H1 (cell line): ENCODE measurements around the gene FRZB. TPM values are rescaled to one million over a fixed set of nuclear protein-coding genes. Genes with fewer than 3 reads are reported as not detected.

Experiments used
- CTCF ChIA-PET: fragments of 300-600 bp; sonication (Branson Sonifier 250); formaldehyde crosslinking; loops from one replicate; lab custom pipeline; 2021; ENCODE audit not compliant: partially characterized antibody; lab: Charles Lee
- POLR2A ChIA-PET: fragments of 300-600 bp; sonication (Branson Sonifier 250); formaldehyde crosslinking; loops from one replicate; lab custom pipeline; 2021; ENCODE audit warnings: inconsistent platforms; ENCODE audit not compliant: partially characterized antibody; lab: Charles Lee
- DNase-seq, 2 experiments: peaks; one replicate each; pipeline versions ENCODE4 v3.0.0 to v3.0.0-alpha.2; 2010 to 2022; ENCODE audit warnings: low spot score in 2 of 2, low read depth in 1 of 2, mixed read lengths in 1 of 2
- FAIRE-seq: peaks from 2 replicates; lab custom pipeline; 2011; peaks lifted over from hg19 to GRCh38; lab: Jason Lieb, UNC
- H2AFZ ChIP-seq: 2 replicates; pipeline ENCODE4 v1.8.1; 2012; ENCODE audit warnings: low read length, inconsistent platforms
- H2AK5ac ChIP-seq: 2 replicates; pipeline ENCODE4 v1.6.1; 2013; ENCODE audit warnings: low read depth, low read length
- H2BK120ac ChIP-seq: replicated peaks from 2 replicates; pipeline ENCODE3; 2013; ENCODE audit warnings: low read depth, low read length, inconsistent platforms
- H2BK12ac ChIP-seq: 2 replicates; pipeline ENCODE4 v1.6.1; 2013; ENCODE audit warnings: low read depth, low read length
- H2BK15ac ChIP-seq: 2 replicates; pipeline ENCODE4 v1.6.1; 2013; ENCODE audit warnings: low read length
- H2BK20ac ChIP-seq: 2 replicates; pipeline ENCODE4 v1.6.1; 2013; ENCODE audit warnings: low read length
- H2BK5ac ChIP-seq: 2 replicates; pipeline ENCODE4 v1.6.1; 2013; ENCODE audit warnings: low read depth, low read length
- H3K14ac ChIP-seq: 2 replicates; pipeline ENCODE4 v1.6.1; 2013; ENCODE audit warnings: inconsistent platforms; ENCODE audit not compliant: insufficient read length
- H3K18ac ChIP-seq: 2 replicates; pipeline ENCODE4 v1.6.1; 2013; ENCODE audit warnings: low read length; ENCODE audit errors: extremely low read depth
- H3K23ac ChIP-seq: 2 replicates; pipeline ENCODE4 v1.6.1; 2013; ENCODE audit warnings: inconsistent platforms; ENCODE audit not compliant: insufficient read length
- H3K23me2 ChIP-seq: 2 replicates; pipeline ENCODE4 v1.6.1; 2013; ENCODE audit warnings: low read depth, low read length
- H3K27ac ChIP-seq: 2 replicates; pipeline ENCODE4 v1.6.1; 2011; ENCODE audit warnings: low read depth, low read length, inconsistent platforms
- H3K27me3 ChIP-seq, 4 experiments: replicated peaks in 1 of 4; 1 replicate in 1 of 4; 2 replicates in 3 of 4; pipeline versions ENCODE4 v1.6.1 to v1.8.1; 2011 to 2013; ENCODE audit warnings: low read length in 3 of 4, mild to moderate bottlenecking in 3 of 4, inconsistent platforms in 2 of 4, mixed read lengths in 2 of 4, moderate library complexity in 1 of 4; ENCODE audit not compliant: control insufficient read depth in 3 of 4, insufficient read depth in 3 of 4; ENCODE audit errors: extremely low read depth in 1 of 4
- H3K36me3 ChIP-seq, 4 experiments: 2 replicates each; pipeline versions ENCODE4 v1.6.1 to v1.8.1; 2011 to 2013; ENCODE audit warnings: mild to moderate bottlenecking in 4 of 4, low read length in 3 of 4, moderate library complexity in 2 of 4, control low read depth in 1 of 4, inconsistent platforms in 1 of 4; ENCODE audit not compliant: insufficient read depth in 4 of 4, control insufficient read depth in 2 of 4
- H3K4ac ChIP-seq: replicated peaks from 2 replicates; pipeline ENCODE3; 2013; ENCODE audit warnings: low read length, low read depth, mixed read lengths, inconsistent platforms; ENCODE audit not compliant: insufficient read length
- H3K4me1 ChIP-seq, 4 experiments: replicated peaks in 1 of 4; 1 replicate in 1 of 4; 2 replicates in 3 of 4; pipeline versions ENCODE4 v1.6.1 to v1.8.1; 2011 to 2013; ENCODE audit warnings: low read length in 3 of 4, inconsistent platforms in 2 of 4, mixed read lengths in 1 of 4; ENCODE audit not compliant: insufficient read depth in 4 of 4, control insufficient read depth in 3 of 4
- H3K4me2 ChIP-seq, 2 experiments: 2 replicates each; pipeline versions ENCODE4 v1.6.1 to v1.8.1; 2011 to 2013; ENCODE audit warnings: low read depth in 2 of 2, low read length in 2 of 2, control low read depth in 1 of 2, inconsistent platforms in 1 of 2, mild to moderate bottlenecking in 1 of 2; ENCODE audit not compliant: insufficient read depth in 1 of 2
- H3K4me3 ChIP-seq, 4 experiments: fragments of 200-600, 300-600 bp in 1 of 4; sonication (generic), shearing (Covaris generic), sonication (Bioruptor Twin) in 1 of 4; 2 replicates each; pipeline versions ENCODE4 v1.5.1 to v1.8.1; 2011 to 2016; ENCODE audit warnings: low read length in 4 of 4, low read depth in 3 of 4, control low read depth in 2 of 4, inconsistent platforms in 2 of 4, mild to moderate bottlenecking in 2 of 4, mixed read lengths in 1 of 4, moderate library complexity in 1 of 4; ENCODE audit not compliant: insufficient read depth in 2 of 4; ENCODE audit errors: extremely low read depth in 1 of 4
- H3K56ac ChIP-seq: replicated peaks from 2 replicates; pipeline ENCODE3; 2013; ENCODE audit warnings: low read depth, mild to moderate bottlenecking, mixed read lengths, low read length, inconsistent platforms; ENCODE audit not compliant: insufficient read length
- H3K79me1 ChIP-seq: 2 replicates; pipeline ENCODE4 v1.6.1; 2013; ENCODE audit warnings: low read depth, low read length, control low read depth
- H3K79me2 ChIP-seq, 2 experiments: 2 replicates each; pipeline versions ENCODE4 v1.6.1 to v1.8.1; 2012 to 2013; ENCODE audit warnings: low read length in 2 of 2, mild to moderate bottlenecking in 2 of 2, inconsistent platforms in 1 of 2; ENCODE audit not compliant: insufficient read depth in 2 of 2, control insufficient read depth in 1 of 2
- H3K9ac ChIP-seq, 4 experiments: replicated peaks in 1 of 4; 1 replicate in 1 of 4; 2 replicates in 3 of 4; pipeline versions ENCODE4 v1.6.1 to v1.8.1; 2011 to 2013; ENCODE audit warnings: low read depth in 3 of 4, low read length in 3 of 4, control low read depth in 2 of 4, mild to moderate bottlenecking in 2 of 4, moderate library complexity in 2 of 4, inconsistent platforms in 1 of 4; ENCODE audit errors: extremely low read depth in 1 of 4
- H3K9me3 ChIP-seq, 2 experiments: 2 replicates each; pipeline versions ENCODE4 v1.6.1 to v1.8.1; 2012 to 2013; ENCODE audit warnings: mild to moderate bottlenecking in 2 of 2, moderate library complexity in 2 of 2, control low read depth in 1 of 2, inconsistent platforms in 1 of 2, low read depth in 1 of 2, low read length in 1 of 2, mixed read lengths in 1 of 2; ENCODE audit not compliant: insufficient read depth in 2 of 2
- H4K20me1 ChIP-seq, 2 experiments: replicated peaks in 1 of 2; 2 replicates each; pipeline versions ENCODE3 to v1.8.1; 2011 to 2013; ENCODE audit warnings: inconsistent platforms in 2 of 2, low read length in 2 of 2, mild to moderate bottlenecking in 1 of 2; ENCODE audit not compliant: insufficient read depth in 2 of 2, control insufficient read depth in 1 of 2
- H4K5ac ChIP-seq: 2 replicates; pipeline ENCODE4 v1.6.1; 2013; ENCODE audit warnings: low read length, low read depth, mixed read lengths, inconsistent platforms; ENCODE audit not compliant: insufficient read length
- H4K8ac ChIP-seq: 2 replicates; pipeline ENCODE4 v1.8.0; 2013; ENCODE audit warnings: mild to moderate bottlenecking, moderate library complexity, low read length, inconsistent platforms; ENCODE audit not compliant: insufficient read depth; ENCODE audit errors: extremely low read depth
- H4K91ac ChIP-seq: replicated peaks from 2 replicates; pipeline ENCODE3; 2013; ENCODE audit warnings: low read length, mixed read lengths, inconsistent platforms; ENCODE audit not compliant: insufficient read length
- ATF3 ChIP-seq: IDR thresholded peaks from 2 replicates; pipeline ENCODE4 v1.6.1; 2011; ENCODE audit warnings: low read depth, mild to moderate bottlenecking, low read length; ENCODE audit not compliant: insufficient read depth
- FOSL1 ChIP-seq: IDR thresholded peaks from 2 replicates; pipeline ENCODE4 v1.6.1; 2011; ENCODE audit warnings: mild to moderate bottlenecking, low read depth, low read length, moderate library complexity; ENCODE audit not compliant: insufficient read depth
- KDM4A ChIP-seq: IDR thresholded peaks from one replicate; pipeline ENCODE4 v1.7.1; 2012; ENCODE audit warnings: low read depth, mild to moderate bottlenecking, moderate library complexity, low read length, inconsistent platforms; ENCODE audit not compliant: severe bottlenecking
- RAD21 ChIP-seq, 2 experiments: IDR thresholded peaks in 1 of 2; conservative IDR thresholded peaks in 1 of 2; 2 replicates each; pipeline ENCODE4 v1.6.1; 2011; ENCODE audit warnings: low read depth in 2 of 2, low read length in 2 of 2, improper control_type of control experiment in 1 of 2, inconsistent platforms in 1 of 2, mild to moderate bottlenecking in 1 of 2, moderate library complexity in 1 of 2
- WGBS, 2 experiments: shearing (Covaris generic) in 1 of 2; methylation state at CpG; one replicate each; pipeline versions ENCODE4 v1.1.6 to v1.1.7; 2013 to 2015; ENCODE audit warnings: low lambda C conversion rate in 2 of 2, mixed read lengths in 2 of 2, inconsistent platforms in 1 of 2, low coverage in 1 of 2, missing lambda C conversion rate in 1 of 2; ENCODE audit not compliant: insufficient replicate concordance in 2 of 2, insufficient coverage in 1 of 2, insufficient read length in 1 of 2; ENCODE audit errors: extremely low coverage in 1 of 2, missing lambda C conversion rate in 1 of 2; 5-methylcytosine and 5-hydroxymethylcytosine counted together
- polyA plus RNA-seq, 7 experiments: library from polyadenylated mRNA; depleted of rRNA in 3 of 7; stranded (reverse) in 5 of 7; unstranded in 2 of 7; fragments of >200 nt in 5 of 7; fragments of 200-250 nt in 2 of 7; gene quantifications; 1 replicate in 5 of 7; 2 replicates in 1 of 7; 4 replicates in 1 of 7; pipeline versions ENCODE4 v1.2.1 to v1.2.3, GENCODE V29; 2011 to 2013; ENCODE audit warnings: missing spikeins in 2 of 7, mixed read lengths in 2 of 7
- total RNA-seq: library from RNA; stranded (reverse); fragmentation: NEBNext Ultra II Directional; extraction: Animal tissue kit (Norgen Biotek cat#: 25700); gene quantifications from 2 replicates; pipeline ENCODE4 v1.2.1, GENCODE V29; 2021

Gene FRZB
- total and polyA plus RNA-seq, 2 of the 8 experiments (the other 6 are each of a cell fraction or from before 2014, with no cell fraction given), result 4.4 to 4.6 TPM

GRCh38 chr2:182858671-182859070 lies 7.8 kb downstream of the FRZB start:
- H2AFZ ChIP-seq, result no peak overlapping the region
- no peaks in the 10 kb centered on the region for H3K79me1 ChIP-seq
- peaks cover 0 to 5% (median 0%) of the 10 kb centered on the region in 4 experiments; a peak in 2 of 7 replicates for H3K4me1 ChIP-seq
- H3K27me3 ChIP-seq, result no peaks in the 10 kb centered on the region
- no peak overlapping the region for H2BK5ac ChIP-seq
- CTCF ChIA-PET, result interaction anchor here (1.1 to 1.8 kb wide), 4 partner anchors 12 to 75 kb away, joined by 3 to 6 read pairs (median 4); no protein-coding TSS in a partner anchor
- no peak overlapping the region for H3K4me2 ChIP-seq
- no peak overlapping the region for H2BK120ac ChIP-seq
- H2BK12ac ChIP-seq, result no peak overlapping the region
- H3K9ac ChIP-seq, result no peak overlapping the region
- no peak overlapping the region for H2AK5ac ChIP-seq
- no peaks in the 10 kb centered on the region for H3K36me3 ChIP-seq
- no peak overlapping the region for H3K4ac ChIP-seq
- FAIRE-seq (no peak), DNase-seq (no peak)
- POLR2A ChIA-PET, result no interaction called here
- no peak overlapping the region for H4K5ac ChIP-seq
- no peak overlapping the region for H2BK20ac ChIP-seq
- no peak overlapping the region for H3K4me3 ChIP-seq
- no peaks in the 10 kb centered on the region for H4K20me1 ChIP-seq
- H3K14ac ChIP-seq, result no peak overlapping the region
- no peak for TF ChIP-seq RAD21 (IDR thresholded peaks at IDR 0.05 in 1 of 2, conservative IDR thresholded peaks at IDR 0.05 in 1 of 2; ENCODE audit: low read depth in 2 of 2, low read length in 2 of 2)
- TF ChIP-seq FOSL1, result no peak
- no peak for TF ChIP-seq KDM4A
- TF ChIP-seq ATF3, result no peak
- H3K79me2 ChIP-seq, result no peaks in the 10 kb centered on the region
- no peak overlapping the region for H3K23ac ChIP-seq
- H3K9me3 ChIP-seq, result no peaks in the 10 kb centered on the region
- WGBS, 2 experiments, result 96% methylated on average over 3 of the region's 3 CpGs; no CpG with 5 or more reads in 1 of the 2 experiments
- no peak overlapping the region for H4K8ac ChIP-seq
- no peak overlapping the region for H2BK15ac ChIP-seq
- no peak overlapping the region for H3K56ac ChIP-seq
- no peak overlapping the region for H3K18ac ChIP-seq
- no peak overlapping the region for H4K91ac ChIP-seq
- no peak overlapping the region for H3K27ac ChIP-seq
- no peaks in the 10 kb centered on the region; the same call in 1 of the 2 replicates for H3K23me2 ChIP-seq
